Liver (tissue), 9 donors: Measurements from ENCODE around the gene FASTKD2. TPM values are rescaled to one million over a fixed set of nuclear protein-coding genes. Genes with fewer than 3 reads are reported as not detected.

Experiments
- DNase-seq: peaks from one replicate; pipeline ENCODE4 v3.0.0-alpha.2; 2017; ENCODE audit warnings: low spot score
- H3K27ac ChIP-seq, 2 donors: one replicate each; pipeline ENCODE4 v1.7.0; 2013; ENCODE audit warnings: inconsistent platforms in 2 of 2, low read length in 2 of 2, control low read depth in 1 of 2, low read depth in 1 of 2, mild to moderate bottlenecking in 1 of 2
- H3K27me3 ChIP-seq, 4 donors: one replicate each; pipeline versions ENCODE4 v1.6.1 to v1.7.0; 2013; ENCODE audit warnings: low read length in 3 of 4, inconsistent platforms in 1 of 4, mild to moderate bottlenecking in 1 of 4, moderate library complexity in 1 of 4; ENCODE audit not compliant: control insufficient read depth in 4 of 4, insufficient read depth in 4 of 4
- H3K36me3 ChIP-seq, 4 donors: one replicate each; pipeline versions ENCODE4 v1.6.1 to v1.7.0; 2013; ENCODE audit warnings: low read length in 3 of 4, mild to moderate bottlenecking in 3 of 4, low read depth in 1 of 4, moderate library complexity in 1 of 4; ENCODE audit not compliant: control insufficient read depth in 4 of 4, insufficient read depth in 3 of 4
- H3K4me1 ChIP-seq, 4 donors: one replicate each; pipeline versions ENCODE4 v1.6.1 to v1.7.0; 2013; ENCODE audit warnings: low read length in 3 of 4, mild to moderate bottlenecking in 3 of 4, moderate library complexity in 1 of 4; ENCODE audit not compliant: control insufficient read depth in 4 of 4, insufficient read depth in 4 of 4
- H3K4me3 ChIP-seq, 3 donors: one replicate each; pipeline versions ENCODE4 v1.6.1 to v1.7.0; 2013; ENCODE audit warnings: low read length in 3 of 3, control low read depth in 1 of 3, low read depth in 1 of 3, mild to moderate bottlenecking in 1 of 3
- H3K9ac ChIP-seq, 2 donors: one replicate each; pipeline ENCODE4 v1.7.0; 2013; ENCODE audit warnings: low read length in 2 of 2, mild to moderate bottlenecking in 2 of 2, moderate library complexity in 2 of 2, control low read depth in 1 of 2, low read depth in 1 of 2
- H3K9me3 ChIP-seq, 4 donors: one replicate each; pipeline versions ENCODE4 v1.6.1 to v1.7.0; 2013; ENCODE audit warnings: low read length in 3 of 4; ENCODE audit not compliant: control insufficient read depth in 4 of 4
- EGR1 ChIP-seq, 2 donors: IDR thresholded peaks; 2 replicates each; pipeline ENCODE4 v1.6.1; 2016 to 2018; ENCODE audit warnings: antibody characterized with exemption in 2 of 2, low read depth in 2 of 2
- FOXA1 ChIP-seq: IDR thresholded peaks from 2 replicates; pipeline ENCODE4 v1.6.1; 2016; ENCODE audit warnings: antibody characterized with exemption
- GABPA ChIP-seq, 2 donors: IDR thresholded peaks in 1 of 2; conservative IDR thresholded peaks in 1 of 2; 2 replicates each; pipeline ENCODE4 v1.6.1; 2016; ENCODE audit warnings: antibody characterized with exemption in 2 of 2, mild to moderate bottlenecking in 1 of 2, moderate library complexity in 1 of 2
- RAD21 ChIP-seq, 2 donors: IDR thresholded peaks; 2 replicates each; pipeline ENCODE4 v1.6.1; 2016; ENCODE audit warnings: antibody characterized with exemption in 2 of 2, mild to moderate bottlenecking in 2 of 2
- TAF1 ChIP-seq: conservative IDR thresholded peaks from 2 replicates; pipeline ENCODE4 v1.6.1; 2016; ENCODE audit warnings: antibody characterized with exemption, mild to moderate bottlenecking
- YY1 ChIP-seq: IDR thresholded peaks from 2 replicates; pipeline ENCODE4 v1.6.1; 2016; ENCODE audit warnings: antibody characterized with exemption, mild to moderate bottlenecking
- WGBS: extraction: QIAGEN DNeasy Blood & Tissue Kit; methylation state at CpG from one replicate; pipeline ENCODE4 v1.1.7; 2013; 5-methylcytosine and 5-hydroxymethylcytosine counted together
- polyA plus RNA-seq, 2 donors: library from polyadenylated mRNA; stranded (reverse) in 1 of 2; unstranded in 1 of 2; fragments of 200-250 nt in 1 of 2; fragments of >200 nt in 1 of 2; fragmentation: Nextera tagmentation in 1 of 2; extraction: Ambion mirVana in 1 of 2; gene quantifications; one replicate each; pipeline versions ENCODE4 v1.2.1 to v1.2.3, GENCODE V29; 2013 to 2015
- total RNA-seq, 2 donors: library from RNA; depleted of rRNA; stranded (reverse); fragments of >200 nt; gene quantifications; one replicate each; pipeline ENCODE4 v1.2.3, GENCODE V29; 2014
- TF ChIP-seq, protein P1 (sequence below): IDR thresholded peaks from 2 replicates; pipeline ENCODE4 v1.6.1; 2016; ENCODE audit warnings: antibody characterized with exemption
- TF ChIP-seq, protein P2 (sequence below): fragments of 150-350 bp; IDR thresholded peaks from 2 replicates; pipeline ENCODE4 v1.5.1; 2017; ENCODE audit warnings: improper control_type of control experiment, low read depth, low read length; ENCODE audit not compliant: missing input control
- donor health status: healthy.
- donor health status: healthy.
- donor health status: healthy.
- donor health status: healthy.
- donor health status: healthy.

Gene FASTKD2
- total and polyA plus RNA-seq, 4 donors: 12.5 to 36.3 (median 15.0) TPM

DNA sequence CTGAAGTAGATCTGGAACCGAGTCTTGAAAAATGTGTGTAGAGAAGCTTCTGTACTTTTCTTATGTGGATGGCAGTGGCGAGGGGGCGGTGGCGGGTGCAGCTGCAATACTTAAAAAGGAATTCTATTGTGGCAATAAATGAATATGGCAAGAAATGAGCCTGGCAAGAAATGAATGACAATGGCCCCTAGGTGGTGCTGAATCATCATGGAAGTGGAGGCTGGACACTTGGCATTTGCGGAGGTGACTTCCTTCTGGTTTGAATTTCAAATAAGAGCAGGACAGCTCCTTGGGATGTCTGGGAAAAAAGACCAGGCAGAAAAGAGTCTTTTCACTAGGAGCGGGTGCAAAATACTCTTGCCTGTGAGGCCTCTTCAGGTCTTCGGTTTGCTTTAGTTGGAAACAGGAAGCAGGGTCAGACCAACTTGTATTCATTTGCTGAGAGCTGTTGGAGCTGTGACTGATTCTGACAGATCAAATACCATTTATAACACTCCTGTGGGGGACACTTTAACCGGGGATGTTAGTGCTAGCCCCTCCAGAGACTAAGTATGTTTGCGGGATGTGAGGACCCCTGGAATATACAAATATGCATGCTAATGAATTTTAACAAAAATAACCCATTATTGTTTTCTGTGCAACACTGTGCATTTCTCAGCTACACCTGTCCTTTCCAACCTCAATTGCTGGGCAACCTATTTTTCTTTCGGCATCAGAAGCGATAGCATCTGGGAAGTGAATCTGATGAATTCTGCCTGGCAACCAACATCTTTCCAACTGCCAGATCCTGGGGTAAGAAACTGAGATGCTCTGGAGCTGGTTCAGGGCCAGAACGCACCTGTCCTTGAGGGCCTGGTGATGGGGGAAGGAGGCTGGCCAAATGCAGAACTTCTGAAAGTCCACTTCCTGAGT, 35.4 kb downstream of the FASTKD2 start:
- H3K27ac ChIP-seq: no peak overlapping the region
- no peak overlapping the region for H3K9ac ChIP-seq
- no peak overlapping the region for H3K4me3 ChIP-seq
- H3K27me3 ChIP-seq: no peaks in the 10 kb centered on the region
- TF ChIP-seq GABPA (IDR thresholded peaks at IDR 0.05 in 1 of 2, conservative IDR thresholded peaks at IDR 0.05 in 1 of 2) (no peak), YY1 (no peak), RAD21 (IDR thresholded peaks at IDR 0.05) (peak; percentile 97 to 98)
- TF ChIP-seq, protein P1, sequence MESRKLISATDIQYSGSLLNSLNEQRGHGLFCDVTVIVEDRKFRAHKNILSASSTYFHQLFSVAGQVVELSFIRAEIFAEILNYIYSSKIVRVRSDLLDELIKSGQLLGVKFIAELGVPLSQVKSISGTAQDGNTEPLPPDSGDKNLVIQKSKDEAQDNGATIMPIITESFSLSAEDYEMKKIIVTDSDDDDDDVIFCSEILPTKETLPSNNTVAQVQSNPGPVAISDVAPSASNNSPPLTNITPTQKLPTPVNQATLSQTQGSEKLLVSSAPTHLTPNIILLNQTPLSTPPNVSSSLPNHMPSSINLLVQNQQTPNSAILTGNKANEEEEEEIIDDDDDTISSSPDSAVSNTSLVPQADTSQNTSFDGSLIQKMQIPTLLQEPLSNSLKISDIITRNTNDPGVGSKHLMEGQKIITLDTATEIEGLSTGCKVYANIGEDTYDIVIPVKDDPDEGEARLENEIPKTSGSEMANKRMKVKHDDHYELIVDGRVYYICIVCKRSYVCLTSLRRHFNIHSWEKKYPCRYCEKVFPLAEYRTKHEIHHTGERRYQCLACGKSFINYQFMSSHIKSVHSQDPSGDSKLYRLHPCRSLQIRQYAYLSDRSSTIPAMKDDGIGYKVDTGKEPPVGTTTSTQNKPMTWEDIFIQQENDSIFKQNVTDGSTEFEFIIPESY: no peak
- TF ChIP-seq, protein P2, sequence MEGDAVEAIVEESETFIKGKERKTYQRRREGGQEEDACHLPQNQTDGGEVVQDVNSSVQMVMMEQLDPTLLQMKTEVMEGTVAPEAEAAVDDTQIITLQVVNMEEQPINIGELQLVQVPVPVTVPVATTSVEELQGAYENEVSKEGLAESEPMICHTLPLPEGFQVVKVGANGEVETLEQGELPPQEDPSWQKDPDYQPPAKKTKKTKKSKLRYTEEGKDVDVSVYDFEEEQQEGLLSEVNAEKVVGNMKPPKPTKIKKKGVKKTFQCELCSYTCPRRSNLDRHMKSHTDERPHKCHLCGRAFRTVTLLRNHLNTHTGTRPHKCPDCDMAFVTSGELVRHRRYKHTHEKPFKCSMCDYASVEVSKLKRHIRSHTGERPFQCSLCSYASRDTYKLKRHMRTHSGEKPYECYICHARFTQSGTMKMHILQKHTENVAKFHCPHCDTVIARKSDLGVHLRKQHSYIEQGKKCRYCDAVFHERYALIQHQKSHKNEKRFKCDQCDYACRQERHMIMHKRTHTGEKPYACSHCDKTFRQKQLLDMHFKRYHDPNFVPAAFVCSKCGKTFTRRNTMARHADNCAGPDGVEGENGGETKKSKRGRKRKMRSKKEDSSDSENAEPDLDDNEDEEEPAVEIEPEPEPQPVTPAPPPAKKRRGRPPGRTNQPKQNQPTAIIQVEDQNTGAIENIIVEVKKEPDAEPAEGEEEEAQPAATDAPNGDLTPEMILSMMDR: peak; percentile 72
- DNase-seq: peak; percentile 51
- H3K4me1 ChIP-seq: peaks cover 0 to 2% (median under 1%) of the 10 kb centered on the region in 4 donors
- peaks cover 0 to under 1% (median under 1%) of the 10 kb centered on the region in 4 donors for H3K36me3 ChIP-seq
- H3K9me3 ChIP-seq: no peaks in the 10 kb centered on the region
- WGBS: 43% methylated on average over 12 of the region's 12 CpGs

DNA sequence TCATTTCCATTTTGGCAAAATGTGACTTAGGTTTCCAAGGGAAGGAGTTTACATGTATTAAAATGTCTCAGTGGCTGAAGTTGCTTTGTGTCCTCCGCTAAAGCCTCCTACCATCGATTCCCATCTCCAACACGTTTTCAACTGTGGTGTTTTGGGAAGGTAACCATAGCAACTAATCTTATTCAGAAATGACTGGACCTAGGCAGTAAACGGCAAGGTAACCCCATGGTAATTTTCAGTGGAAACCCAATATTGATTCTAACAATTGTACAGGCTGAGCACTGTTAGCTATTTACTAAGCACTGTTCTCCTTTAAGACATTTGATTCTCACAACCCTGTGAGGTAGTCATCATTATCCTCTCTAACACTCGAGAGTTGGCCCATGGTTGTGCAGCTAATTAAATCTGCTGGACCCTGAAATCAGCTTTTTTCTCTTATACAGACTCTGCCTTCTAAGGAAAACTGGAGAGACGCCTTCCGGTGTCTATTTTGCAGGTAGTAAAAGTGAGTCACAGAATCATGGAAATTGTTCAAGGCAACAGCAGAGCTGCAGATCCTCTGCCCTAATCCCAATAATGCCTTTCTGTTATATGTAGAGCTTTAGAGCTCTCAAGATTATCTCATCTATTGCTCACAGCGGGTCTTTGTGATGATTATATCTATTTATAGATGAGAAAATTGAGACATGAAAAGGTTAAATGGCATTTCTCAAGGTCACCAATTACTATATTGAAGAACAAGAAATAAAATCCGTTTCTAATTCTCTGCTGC, 36.2 kb downstream of the FASTKD2 start:
- H3K4me1 ChIP-seq: peaks cover 0 to 2% (median under 1%) of the 10 kb centered on the region in 4 donors
- DNase-seq: no peak
- no peak overlapping the region for H3K9ac ChIP-seq
- no peaks in the 10 kb centered on the region for H3K27me3 ChIP-seq
- TF ChIP-seq TAF1 (no peak), FOXA1 (no peak), EGR1 (IDR thresholded peaks at IDR 0.05; ENCODE audit: low read depth in 2 of 2) (no peak)
- TF ChIP-seq, protein P2: no peak
- no peaks in the 10 kb centered on the region for H3K36me3 ChIP-seq
- no peak overlapping the region for H3K4me3 ChIP-seq
- WGBS: 88% methylated on average over 9 of the region's 9 CpGs
- H3K27ac ChIP-seq: no peak overlapping the region
- no peaks in the 10 kb centered on the region for H3K9me3 ChIP-seq
